Central memory CD8-positive, alpha-beta T cell (primary cell): ENCODE results near the gene GGTA1.
"Not testable (repeated sequence)": the region's sequence is repeated elsewhere in the genome, so short reads cannot be mapped to it uniquely, and the experiment has no call there.

Source experiments
- ATAC-seq: fragments of 150-1000 bp; cut with Tn5 transposase; replicated peaks from 2 replicates; pipeline ENCODE4 v1.10.0; 2022; ENCODE audit warnings: mild to moderate bottlenecking, moderate FRiP score, moderate number of reproducible peaks; ENCODE audit not compliant: poor library complexity, severe bottlenecking; ENCODE audit errors: extremely low read depth
- DNase-seq, 2 donors: peaks; one replicate each; pipeline ENCODE4 v3.0.0; 2021; ENCODE audit warnings: low spot score in 2 of 2
- H3K27ac Mint-ChIP-seq: one replicate; pipeline ENCODE4 v1.8.0; 2022; ENCODE audit warnings: low read depth, mild to moderate bottlenecking, moderate library complexity, mixed read lengths
- H3K27me3 Mint-ChIP-seq: one replicate; pipeline ENCODE4 v1.8.0; 2022; ENCODE audit warnings: mixed read lengths
- H3K36me3 Mint-ChIP-seq: one replicate; pipeline ENCODE4 v1.8.0; 2022; ENCODE audit warnings: mild to moderate bottlenecking, moderate library complexity, mixed read lengths; ENCODE audit not compliant: insufficient read depth
- H3K4me1 Mint-ChIP-seq: one replicate; pipeline ENCODE4 v1.8.0; 2022; ENCODE audit warnings: mixed read lengths
- H3K4me3 Mint-ChIP-seq: one replicate; pipeline ENCODE4 v1.8.0; 2022; ENCODE audit warnings: mild to moderate bottlenecking, moderate library complexity, mixed read lengths
- H3K9me3 Mint-ChIP-seq: one replicate; pipeline ENCODE4 v1.8.0; 2022; ENCODE audit warnings: mixed read lengths

GGTA1 gene

DNA sequence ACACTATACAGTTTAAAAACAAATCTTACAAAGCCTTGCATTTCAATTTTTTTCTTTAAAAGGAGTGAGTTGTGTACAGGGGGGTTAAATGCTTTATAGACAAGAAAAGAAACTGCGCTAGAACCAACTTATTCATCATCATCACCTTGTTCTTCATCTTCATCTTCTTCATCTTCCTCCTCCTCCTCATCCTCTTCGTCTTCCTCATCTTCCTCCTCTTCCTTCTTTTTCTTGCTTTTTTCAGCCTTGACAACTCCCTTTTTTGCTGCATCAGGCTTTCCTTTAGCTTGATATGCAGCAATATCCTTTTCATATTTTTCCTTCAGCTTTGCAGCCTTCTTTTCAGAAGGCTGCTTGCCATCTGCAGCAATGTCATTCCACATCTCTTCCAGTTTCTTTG lies 20.0 kb upstream of the GGTA1 start:
- H3K4me1 Mint-ChIP-seq, H3K27ac Mint-ChIP-seq, H3K4me3 Mint-ChIP-seq, H3K9me3 Mint-ChIP-seq, DNase-seq, H3K36me3 Mint-ChIP-seq, ATAC-seq: not testable (repeated sequence)
- peaks cover 46% of the 10 kb centered on the region for H3K27me3 Mint-ChIP-seq

- no peak overlapping the region for H3K27ac Mint-ChIP-seq
- ATAC-seq (no peak), DNase-seq (no peak)
- peaks cover 5% of the 10 kb centered on the region for H3K9me3 Mint-ChIP-seq
- H3K27me3 Mint-ChIP-seq = peaks cover 52% of the 10 kb centered on the region
- H3K36me3 Mint-ChIP-seq = peaks cover 2% of the 10 kb centered on the region
- no peak overlapping the region for H3K4me3 Mint-ChIP-seq
- no peaks in the 10 kb centered on the region for H3K4me1 Mint-ChIP-seq
Observed at GRCh38 chr9:121518634-121519033, 19.0 kb upstream of the GGTA1 start.

DNA sequence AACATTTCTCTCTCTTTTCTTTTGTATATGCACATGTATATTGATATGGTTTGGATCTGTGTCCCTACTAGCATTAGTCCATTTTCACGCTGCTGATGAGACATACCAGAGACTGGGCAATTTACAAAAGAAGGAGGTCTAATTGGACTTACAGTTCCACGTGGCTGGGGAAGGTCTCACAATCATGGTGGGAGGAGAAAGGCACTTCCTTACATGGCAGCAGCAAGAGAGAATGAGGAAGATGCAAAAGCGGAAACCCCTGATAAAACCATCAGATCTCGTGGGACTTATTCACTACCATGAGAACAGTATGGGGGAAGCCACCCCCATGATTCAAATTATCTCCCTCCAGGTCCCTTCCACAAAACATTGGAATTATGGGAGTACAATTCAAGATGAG lies 13.5 kb upstream of the GGTA1 start:
- not testable (repeated sequence) for H3K27ac Mint-ChIP-seq, ATAC-seq, H3K4me3 Mint-ChIP-seq, H3K36me3 Mint-ChIP-seq, DNase-seq, H3K4me1 Mint-ChIP-seq, H3K9me3 Mint-ChIP-seq
- peaks cover 40% of the 10 kb centered on the region for H3K27me3 Mint-ChIP-seq

DNA sequence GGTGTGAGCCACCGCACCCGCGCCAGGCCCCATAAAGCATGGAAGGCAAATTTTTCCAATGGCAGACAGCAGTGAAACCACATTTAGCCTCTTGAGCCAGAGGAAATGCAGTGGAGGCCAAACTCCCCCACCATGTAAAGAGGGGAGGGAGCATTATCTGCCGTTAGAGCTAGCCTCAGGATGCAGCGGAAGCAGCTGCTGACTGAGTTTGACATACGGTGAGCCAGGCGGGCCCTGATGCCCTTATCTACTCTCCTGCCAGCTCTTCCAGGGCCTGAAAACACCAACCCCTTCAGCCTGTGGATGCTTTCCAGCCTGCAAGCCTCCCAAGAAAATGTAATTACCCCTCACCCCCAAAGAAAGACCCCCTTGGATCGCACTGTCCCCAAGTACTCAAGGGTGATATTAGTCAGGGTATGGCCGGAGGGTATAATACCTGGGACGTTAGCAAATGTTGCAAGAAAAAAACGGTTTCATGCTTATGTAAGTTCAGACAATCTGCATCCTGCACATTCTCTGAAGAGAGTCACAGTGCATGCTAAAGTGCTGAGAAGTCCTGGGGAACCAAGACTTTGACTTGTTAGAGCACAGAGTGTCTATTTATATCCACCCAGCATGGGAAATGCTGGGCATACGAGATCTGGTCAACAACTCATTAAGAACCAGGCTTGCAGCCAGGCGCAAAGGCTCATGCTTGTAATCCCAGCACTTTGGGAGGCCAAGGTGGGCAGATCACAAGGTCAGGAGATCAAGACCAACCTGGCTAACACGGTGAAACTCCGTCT lies 11.3 kb upstream of the GGTA1 start:
- no peaks in the 10 kb centered on the region for H3K4me1 Mint-ChIP-seq
- H3K27me3 Mint-ChIP-seq = peaks cover 46% of the 10 kb centered on the region
- DNase-seq (no peak), ATAC-seq (no peak)
- no peaks in the 10 kb centered on the region for H3K36me3 Mint-ChIP-seq
- H3K4me3 Mint-ChIP-seq = no peak overlapping the region
- H3K27ac Mint-ChIP-seq = no peak overlapping the region
- no peaks in the 10 kb centered on the region for H3K9me3 Mint-ChIP-seq

GRCh38 chr9:121509180-121509579 lies 9.5 kb upstream of the GGTA1 start:
- ATAC-seq = no peak
- H3K36me3 Mint-ChIP-seq = no peaks in the 10 kb centered on the region
- no peak for DNase-seq
- H3K9me3 Mint-ChIP-seq = no peaks in the 10 kb centered on the region
- peaks cover 46% of the 10 kb centered on the region for H3K27me3 Mint-ChIP-seq
- no peak overlapping the region for H3K27ac Mint-ChIP-seq
- H3K4me3 Mint-ChIP-seq = no peak overlapping the region
- H3K4me1 Mint-ChIP-seq = no peaks in the 10 kb centered on the region

- Mint-ChIP-seq H3K4me3 (no peak overlapping the region), H3K9me3 (no peaks in the 10 kb centered on the region), H3K27ac (no peak overlapping the region), H3K27me3 (peaks cover 46% of the 10 kb centered on the region), H3K4me1 (no peaks in the 10 kb centered on the region), H3K36me3 (no peaks in the 10 kb centered on the region)
- DNase-seq = no peak
- ATAC-seq = no peak
Observed at GRCh38 chr9:121508415-121508814, 8.8 kb upstream of the GGTA1 start.

- DNase-seq = no peak
- no peaks in the 10 kb centered on the region for H3K9me3 Mint-ChIP-seq
- H3K4me3 Mint-ChIP-seq = no peak overlapping the region
- H3K36me3 Mint-ChIP-seq = no peaks in the 10 kb centered on the region
- no peaks in the 10 kb centered on the region for H3K4me1 Mint-ChIP-seq
- no peak overlapping the region for H3K27ac Mint-ChIP-seq
- no peak for ATAC-seq
- H3K27me3 Mint-ChIP-seq = peaks cover 51% of the 10 kb centered on the region
Observed at GRCh38 chr9:121505903-121506735, 6.5 kb upstream of the GGTA1 start.

GRCh38 chr9:121503444-121503843 lies 3.8 kb upstream of the GGTA1 start:
- Mint-ChIP-seq H3K4me1 (peaks cover 9% of the 10 kb centered on the region), H3K9me3 (no peaks in the 10 kb centered on the region), H3K27ac (no peak overlapping the region), H3K36me3 (no peaks in the 10 kb centered on the region), H3K4me3 (no peak overlapping the region), H3K27me3 (peaks cover 78% of the 10 kb centered on the region)
- ATAC-seq = no peak
- DNase-seq = no peak

DNA sequence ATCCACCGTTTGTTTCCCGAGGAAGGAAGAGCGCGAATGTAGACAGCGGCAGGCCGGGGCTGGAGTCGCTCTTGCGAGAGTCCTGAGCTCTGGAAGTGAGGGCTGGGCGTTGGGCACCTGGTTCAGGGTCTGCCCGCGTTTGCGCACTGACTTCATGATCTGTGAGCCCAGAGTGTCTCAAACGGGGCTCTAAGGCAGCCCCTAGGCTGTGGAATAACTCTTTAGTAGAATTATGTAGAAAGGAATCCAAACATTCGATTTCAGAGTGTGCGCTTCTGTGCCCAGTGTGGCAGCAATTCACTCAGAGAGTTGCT lies 478 bp upstream of the GGTA1 start:
- Mint-ChIP-seq H3K4me3 (peak overlapping the region; percentile 77), H3K9me3 (no peaks in the 10 kb centered on the region), H3K36me3 (no peaks in the 10 kb centered on the region), H3K27me3 (peaks cover 85% of the 10 kb centered on the region), H3K27ac (no peak overlapping the region), H3K4me1 (peaks cover 14% of the 10 kb centered on the region)
- ATAC-seq = no peak
- DNase-seq = no peak

DNA sequence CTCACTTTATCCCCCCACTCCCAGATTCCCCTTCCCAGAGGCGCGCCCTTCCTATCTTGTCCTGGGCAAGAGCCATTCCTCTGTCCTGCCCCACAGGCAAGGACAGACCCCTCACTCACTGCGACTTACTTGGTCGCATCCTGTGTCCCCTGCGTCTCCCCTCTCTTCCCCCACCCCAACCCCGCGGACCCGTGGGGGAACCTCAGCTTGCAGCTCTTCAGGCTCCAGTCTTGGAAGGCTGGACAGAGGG lies 542 bp downstream of the GGTA1 start:
- Mint-ChIP-seq H3K9me3 (no peaks in the 10 kb centered on the region), H3K36me3 (no peaks in the 10 kb centered on the region), H3K27ac (no peak overlapping the region), H3K4me3 (peak overlapping the region; percentile 77), H3K4me1 (peaks cover 14% of the 10 kb centered on the region), H3K27me3 (peaks cover 86% of the 10 kb centered on the region)
- no peak for DNase-seq
- no peak for ATAC-seq

GRCh38 chr9:121498487-121499176 lies 1.0 kb downstream of the GGTA1 start:
- no peak overlapping the region for H3K27ac Mint-ChIP-seq
- no peak for ATAC-seq
- H3K4me1 Mint-ChIP-seq = peaks cover 14% of the 10 kb centered on the region
- H3K27me3 Mint-ChIP-seq = peaks cover 86% of the 10 kb centered on the region
- H3K36me3 Mint-ChIP-seq = no peaks in the 10 kb centered on the region
- no peaks in the 10 kb centered on the region for H3K9me3 Mint-ChIP-seq
- peak overlapping the region; percentile 77 for H3K4me3 Mint-ChIP-seq
- no peak for DNase-seq

DNA sequence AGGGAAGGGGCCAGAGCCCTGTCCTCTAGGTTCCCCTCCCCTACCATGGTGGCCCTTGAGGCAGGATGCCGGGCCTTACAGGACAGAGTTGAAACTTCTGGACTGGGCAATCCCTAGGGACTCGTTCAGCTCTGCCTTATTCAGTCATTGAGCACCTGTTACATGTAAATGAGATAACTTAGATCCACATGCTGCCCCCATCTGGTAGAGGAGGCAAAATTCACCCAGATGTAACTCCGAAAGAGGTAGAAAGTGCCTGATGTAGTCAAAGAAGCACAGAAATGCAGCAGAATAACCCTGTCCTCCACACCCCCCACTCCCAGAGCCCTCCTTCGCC lies 1.5 kb downstream of the GGTA1 start:
- H3K27ac Mint-ChIP-seq = no peak overlapping the region
- peaks cover 82% of the 10 kb centered on the region for H3K27me3 Mint-ChIP-seq
- H3K4me1 Mint-ChIP-seq = peaks cover 14% of the 10 kb centered on the region
- DNase-seq = peak in 1 of 2 donors; percentile 27
- peak overlapping the region; percentile 77 for H3K4me3 Mint-ChIP-seq
- peak; percentile 54 for ATAC-seq
- H3K9me3 Mint-ChIP-seq = no peaks in the 10 kb centered on the region
- H3K36me3 Mint-ChIP-seq = no peaks in the 10 kb centered on the region

DNA sequence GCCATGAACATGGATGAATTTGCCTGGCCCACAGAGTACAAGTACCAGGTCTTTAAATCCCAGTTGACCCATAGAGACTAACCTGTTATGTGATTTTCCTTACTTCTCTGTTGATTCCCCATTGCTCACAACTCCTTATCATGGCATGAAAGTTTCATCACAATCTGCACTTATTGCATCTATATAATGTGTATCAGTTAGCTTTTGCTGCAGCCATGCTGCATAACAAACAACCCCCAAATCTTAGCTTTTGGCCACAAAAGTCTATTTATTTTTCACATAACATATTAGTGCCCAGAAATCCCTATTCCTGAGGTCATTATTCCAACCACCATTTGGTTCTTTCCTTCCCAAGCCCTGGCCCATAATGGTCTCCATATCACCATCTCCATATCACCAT lies 3.7 kb downstream of the GGTA1 start:
- no peak overlapping the region for H3K27ac Mint-ChIP-seq
- H3K36me3 Mint-ChIP-seq = no peaks in the 10 kb centered on the region
- H3K4me3 Mint-ChIP-seq = no peak overlapping the region

More for the DNA sequence above, 3.7 kb downstream of the GGTA1 start:
- peaks cover 14% of the 10 kb centered on the region for H3K4me1 Mint-ChIP-seq
- no peak for ATAC-seq
- H3K9me3 Mint-ChIP-seq = no peaks in the 10 kb centered on the region
- DNase-seq = no peak
- H3K27me3 Mint-ChIP-seq = peaks cover 69% of the 10 kb centered on the region
